Vagina (tissue), 2 donors: ENCODE results near the gene RPS6KB2.

ENCODE experiments used
- POLR2AphosphoS5 ChIP-seq, 2 donors: sonication (generic); formaldehyde crosslinking; IDR thresholded peaks; one replicate each; pipeline ENCODE4 v1.9.0; 2017; ENCODE audit warnings: antibody characterized with exemption in 2 of 2, mild to moderate bottlenecking in 2 of 2, low read depth in 1 of 2; ENCODE audit not compliant: insufficient read depth in 1 of 2
- TF ChIP-seq, protein P1 (sequence below), 3 experiments: fragments of 450-650 bp in 2 of 3; fragments of 200-600 bp in 1 of 3; sonication (generic) in 1 of 3; IDR thresholded peaks; one replicate each; pipeline ENCODE4 v1.5.1; 2017 to 2019; ENCODE audit warnings: antibody characterized with exemption in 3 of 3, mild to moderate bottlenecking in 2 of 3, moderate library complexity in 2 of 3

DNA sequence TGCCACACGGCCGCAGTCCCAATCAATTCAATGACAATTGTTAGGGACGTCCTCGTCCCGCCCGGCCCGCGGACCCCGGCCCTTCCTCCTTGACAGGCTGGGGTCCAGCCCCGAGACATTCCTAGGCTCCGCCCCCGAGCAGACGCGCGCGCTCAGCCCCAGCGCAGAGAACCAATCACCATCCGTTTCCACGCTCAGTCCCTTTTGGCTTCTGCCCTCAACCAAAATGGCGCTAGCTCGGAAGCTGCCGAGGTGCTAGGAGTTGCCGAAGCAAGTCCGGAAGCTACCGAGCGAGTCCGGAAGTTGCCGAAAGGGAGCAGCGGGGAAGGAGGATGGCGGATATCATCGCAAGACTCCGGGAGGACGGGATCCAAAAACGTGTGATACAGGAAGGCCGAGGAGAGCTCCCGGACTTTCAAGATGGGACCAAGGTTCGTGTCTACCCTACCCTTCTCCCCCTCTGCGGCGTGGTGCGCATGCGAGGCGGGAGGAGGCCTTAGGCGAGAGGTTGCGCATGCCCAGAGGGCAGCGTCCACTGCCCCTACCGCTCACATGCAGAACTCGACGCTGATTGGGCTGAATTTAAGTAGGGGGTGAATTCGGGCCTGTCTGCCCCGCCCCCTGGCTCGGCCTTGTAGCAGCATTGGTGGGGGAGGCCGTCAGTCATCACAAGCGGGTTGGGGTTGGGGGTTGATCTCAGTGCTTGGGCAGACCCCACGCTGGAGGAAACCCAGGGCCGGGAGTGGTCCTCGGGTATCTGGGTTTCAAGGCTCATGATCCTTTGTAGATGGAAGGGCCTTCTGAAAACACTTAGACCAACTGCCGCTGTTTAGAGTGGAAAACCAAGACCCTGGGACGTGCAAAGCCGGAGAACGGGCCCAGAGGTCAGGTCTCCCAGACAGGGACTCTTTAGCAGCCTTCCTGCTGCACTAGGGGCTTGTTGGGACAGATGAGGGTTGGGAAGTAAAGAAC is 54.8 kb downstream of the RPS6KB2 start, which contains the start of gene AIP:
- TF ChIP-seq, protein P1, sequence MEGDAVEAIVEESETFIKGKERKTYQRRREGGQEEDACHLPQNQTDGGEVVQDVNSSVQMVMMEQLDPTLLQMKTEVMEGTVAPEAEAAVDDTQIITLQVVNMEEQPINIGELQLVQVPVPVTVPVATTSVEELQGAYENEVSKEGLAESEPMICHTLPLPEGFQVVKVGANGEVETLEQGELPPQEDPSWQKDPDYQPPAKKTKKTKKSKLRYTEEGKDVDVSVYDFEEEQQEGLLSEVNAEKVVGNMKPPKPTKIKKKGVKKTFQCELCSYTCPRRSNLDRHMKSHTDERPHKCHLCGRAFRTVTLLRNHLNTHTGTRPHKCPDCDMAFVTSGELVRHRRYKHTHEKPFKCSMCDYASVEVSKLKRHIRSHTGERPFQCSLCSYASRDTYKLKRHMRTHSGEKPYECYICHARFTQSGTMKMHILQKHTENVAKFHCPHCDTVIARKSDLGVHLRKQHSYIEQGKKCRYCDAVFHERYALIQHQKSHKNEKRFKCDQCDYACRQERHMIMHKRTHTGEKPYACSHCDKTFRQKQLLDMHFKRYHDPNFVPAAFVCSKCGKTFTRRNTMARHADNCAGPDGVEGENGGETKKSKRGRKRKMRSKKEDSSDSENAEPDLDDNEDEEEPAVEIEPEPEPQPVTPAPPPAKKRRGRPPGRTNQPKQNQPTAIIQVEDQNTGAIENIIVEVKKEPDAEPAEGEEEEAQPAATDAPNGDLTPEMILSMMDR (IDR thresholded peaks at IDR 0.05), result peak in 1 of 3 experiments; percentile 25
- TF ChIP-seq POLR2AphosphoS5 (IDR thresholded peaks at IDR 0.05; ENCODE audit: insufficient read depth in 1 of 2, low read depth in 1 of 2), result peak; percentile 96 to 97
